Progenitor cell of endocrine pancreas (in vitro differentiated cells): ENCODE results near the gene TMEM200B. TPM values are rescaled to one million over a fixed set of nuclear protein-coding genes. Genes with fewer than 3 reads are reported as not detected.
A peak's percentile ranks its signal among the peaks of the same experiment; 100 is the strongest.

Source experiments
- DNase-seq: peaks from one replicate; pipeline ENCODE4 v3.0.0; 2021; ENCODE audit warnings: low spot score; ENCODE audit not compliant: unreplicated experiment
- H3K27ac Mint-ChIP-seq: 2 replicates; pipeline ENCODE4 v1.8.0; 2021; ENCODE audit warnings: mild to moderate bottlenecking, moderate library complexity, mixed read lengths
- H3K27me3 Mint-ChIP-seq: 2 replicates; pipeline ENCODE4 v1.8.0; 2021; ENCODE audit warnings: mixed read lengths
- H3K36me3 Mint-ChIP-seq: 2 replicates; pipeline ENCODE4 v1.8.0; 2022; ENCODE audit warnings: mixed read lengths; ENCODE audit not compliant: insufficient read depth
- H3K4me1 Mint-ChIP-seq: 2 replicates; pipeline ENCODE4 v1.8.0; 2021; ENCODE audit warnings: low read depth, mixed read lengths
- H3K4me3 Mint-ChIP-seq: 2 replicates; pipeline ENCODE4 v1.8.0; 2021; ENCODE audit warnings: low read depth, mild to moderate bottlenecking, moderate library complexity, mixed read lengths
- H3K9me3 Mint-ChIP-seq: 2 replicates; pipeline ENCODE4 v1.8.0; 2021; ENCODE audit warnings: low read depth, mixed read lengths
- CTCF ChIP-seq: fragments of 200-600 bp; sonication (generic); IDR thresholded peaks from one replicate; pipeline ENCODE4 v1.5.0; 2021; ENCODE audit warnings: antibody characterized with exemption, mild to moderate bottlenecking; ENCODE audit not compliant: unreplicated experiment
- total RNA-seq: library from RNA; stranded (reverse); gene quantifications from 2 replicates; pipeline ENCODE4 v1.2.1, GENCODE V29; 2021

TMEM200B gene
- total RNA-seq, 1 donor from 2014 or later = 13.3 TPM

GRCh38 chr1:29148656-29149491 lies 25.2 kb upstream of the TMEM200B start:
- TF ChIP-seq CTCF = no peak
- H3K4me3 Mint-ChIP-seq = no peak overlapping the region
- no peaks in the 10 kb centered on the region for H3K9me3 Mint-ChIP-seq
- peaks cover 59% of the 10 kb centered on the region for H3K36me3 Mint-ChIP-seq
- DNase-seq = no peak
- peaks cover 8% of the 10 kb centered on the region for H3K4me1 Mint-ChIP-seq
- H3K27me3 Mint-ChIP-seq = no peaks in the 10 kb centered on the region
- H3K27ac Mint-ChIP-seq = peak overlapping the region; percentile 83

- Mint-ChIP-seq H3K36me3 (peaks cover 57% of the 10 kb centered on the region), H3K4me3 (no peak overlapping the region)
These were observed 22.2 kb upstream of the TMEM200B start for GRCh38 chr1:29145739-29146437.

GRCh38 chr1:29144178-29144577 lies 20.5 kb upstream of the TMEM200B start:
- TF ChIP-seq CTCF = no peak

More at GRCh38 chr1:29145739-29146437, 22.2 kb upstream of the TMEM200B start:
- Mint-ChIP-seq H3K9me3 (no peaks in the 10 kb centered on the region), H3K27ac (peak overlapping the region; percentile 95), H3K4me1 (peaks cover 8% of the 10 kb centered on the region), H3K27me3 (no peaks in the 10 kb centered on the region)
- DNase-seq = no peak
- TF ChIP-seq CTCF = no peak

GRCh38 chr1:29142714-29143113 lies 19.0 kb upstream of the TMEM200B start:
- Mint-ChIP-seq H3K36me3 (peaks cover 34% of the 10 kb centered on the region), H3K27me3 (no peaks in the 10 kb centered on the region), H3K27ac (peak overlapping the region; percentile 19), H3K9me3 (no peaks in the 10 kb centered on the region), H3K4me3 (no peak overlapping the region), H3K4me1 (peaks cover 8% of the 10 kb centered on the region)
- DNase-seq = no peak
- no peak for TF ChIP-seq CTCF

More at GRCh38 chr1:29144178-29144577, 20.5 kb upstream of the TMEM200B start:
- H3K4me1 Mint-ChIP-seq = peaks cover 8% of the 10 kb centered on the region
- H3K27ac Mint-ChIP-seq = peak overlapping the region; percentile 46
- no peaks in the 10 kb centered on the region for H3K27me3 Mint-ChIP-seq
- H3K4me3 Mint-ChIP-seq = no peak overlapping the region
- no peak for DNase-seq
- H3K9me3 Mint-ChIP-seq = no peaks in the 10 kb centered on the region
- peaks cover 49% of the 10 kb centered on the region for H3K36me3 Mint-ChIP-seq

- Mint-ChIP-seq H3K27ac (no peak overlapping the region), H3K27me3 (no peaks in the 10 kb centered on the region), H3K36me3 (no peaks in the 10 kb centered on the region), H3K4me1 (no peaks in the 10 kb centered on the region), H3K4me3 (no peak overlapping the region), H3K9me3 (no peaks in the 10 kb centered on the region)
- TF ChIP-seq CTCF = no peak
- no peak for DNase-seq
These were observed 12.8 kb upstream of the TMEM200B start for GRCh38 chr1:29136391-29136915.
